HepG2 (cell line): ENCODE results near the gene ZNF341. TPM values are rescaled to one million over a fixed set of nuclear protein-coding genes. Genes with fewer than 3 reads are reported as not detected.

Source experiments
- EEA1 ChIP-seq: sonication (generic); formaldehyde crosslinking; IDR thresholded peaks from 2 replicates; pipeline ENCODE4 v1.5.1; 2020; ENCODE audit warnings: mild to moderate bottlenecking, missing genetic modification reagents, borderline replicate concordance
- IRF2 ChIP-seq: IDR thresholded peaks from 2 replicates; pipeline ENCODE4 v1.6.1; 2018; ENCODE audit warnings: missing genetic modification reagents, missing compliant biosample characterization
- KLF13 ChIP-seq: sonication (generic); formaldehyde crosslinking; IDR thresholded peaks from 2 replicates; pipeline ENCODE4 v1.4.0; 2020; ENCODE audit warnings: mild to moderate bottlenecking, missing genetic modification reagents
- NFRKB ChIP-seq: fragments of 450-650 bp; IDR thresholded peaks from 2 replicates; pipeline ENCODE4 v1.6.1; 2017
- NFYB ChIP-seq: sonication (generic); formaldehyde crosslinking; IDR thresholded peaks from 2 replicates; pipeline ENCODE4 v1.4.0; 2020; ENCODE audit warnings: missing genetic modification reagents
- RFX1 ChIP-seq: fragments of 450-650 bp; IDR thresholded peaks from 2 replicates; pipeline ENCODE4 v1.6.1; 2017
- SMARCC2 ChIP-seq: fragments of 450-650 bp; IDR thresholded peaks from 2 replicates; pipeline ENCODE4 v1.6.1; 2017; ENCODE audit warnings: antibody characterized with exemption, mild to moderate bottlenecking
- SNAPC2 ChIP-seq: sonication (generic); formaldehyde crosslinking; IDR thresholded peaks from 2 replicates; pipeline ENCODE4 v1.8.1; 2022; ENCODE audit warnings: mild to moderate bottlenecking, missing genetic modification reagents
- ZNF350 ChIP-seq: sonication (generic); formaldehyde crosslinking; IDR thresholded peaks from 2 replicates; pipeline ENCODE4 v1.4.0; 2020; ENCODE audit warnings: mild to moderate bottlenecking, low read depth, missing genetic modification reagents, borderline replicate concordance
- polyA plus RNA-seq, 8 experiments: library from polyadenylated mRNA; depleted of rRNA in 3 of 8; stranded (reverse) in 7 of 8; unstranded in 1 of 8; fragments of >200 nt; fragmentation: Illumina TruSeq in 4 of 8; extraction: Trizol in 4 of 8; gene quantifications; 2 replicates each; pipeline versions ENCODE4 v1.2.1 to v1.2.3, GENCODE V29; 2011 to 2016; ENCODE audit warnings: low read depth in 4 of 8, missing spikeins in 1 of 8, mixed read lengths in 1 of 8; ENCODE audit not compliant: insufficient read depth in 1 of 8
- total RNA-seq, 5 experiments: library from RNA; depleted of rRNA; stranded (reverse); fragments of >200 nt; fragmentation: Illumina TruSeq; extraction: Trizol; gene quantifications; 2 replicates each; pipeline ENCODE4 v1.2.3, GENCODE V29; 2016; ENCODE audit warnings: low read depth in 1 of 5
- TF ChIP-seq, protein P1 (sequence below): sonication (generic); formaldehyde crosslinking; IDR thresholded peaks from 2 replicates; pipeline ENCODE4 v1.4.0; 2020; ENCODE audit warnings: mild to moderate bottlenecking, missing genetic modification reagents
- TF ChIP-seq, protein P2 (sequence below): sonication (generic); formaldehyde crosslinking; IDR thresholded peaks from 2 replicates; pipeline ENCODE4 v1.5.0; 2020; ENCODE audit warnings: mild to moderate bottlenecking, missing genetic modification reagents
- TF ChIP-seq, protein P3 (sequence below): sonication (generic); formaldehyde crosslinking; IDR thresholded peaks from 2 replicates; pipeline ENCODE4 v1.5.1; 2020; ENCODE audit warnings: missing genetic modification reagents, mild to moderate bottlenecking, borderline replicate concordance
- TF ChIP-seq, protein P4 (sequence below): sonication (generic); formaldehyde crosslinking; IDR thresholded peaks from 2 replicates; pipeline ENCODE4 v1.4.0; 2020; ENCODE audit warnings: mild to moderate bottlenecking, missing genetic modification reagents

The ZNF341 gene
- total and polyA plus RNA-seq, 2 of the 13 experiments (the other 11 are each of a cell fraction or from before 2014, with no cell fraction given), result 1.1 to 2.2 TPM

DNA sequence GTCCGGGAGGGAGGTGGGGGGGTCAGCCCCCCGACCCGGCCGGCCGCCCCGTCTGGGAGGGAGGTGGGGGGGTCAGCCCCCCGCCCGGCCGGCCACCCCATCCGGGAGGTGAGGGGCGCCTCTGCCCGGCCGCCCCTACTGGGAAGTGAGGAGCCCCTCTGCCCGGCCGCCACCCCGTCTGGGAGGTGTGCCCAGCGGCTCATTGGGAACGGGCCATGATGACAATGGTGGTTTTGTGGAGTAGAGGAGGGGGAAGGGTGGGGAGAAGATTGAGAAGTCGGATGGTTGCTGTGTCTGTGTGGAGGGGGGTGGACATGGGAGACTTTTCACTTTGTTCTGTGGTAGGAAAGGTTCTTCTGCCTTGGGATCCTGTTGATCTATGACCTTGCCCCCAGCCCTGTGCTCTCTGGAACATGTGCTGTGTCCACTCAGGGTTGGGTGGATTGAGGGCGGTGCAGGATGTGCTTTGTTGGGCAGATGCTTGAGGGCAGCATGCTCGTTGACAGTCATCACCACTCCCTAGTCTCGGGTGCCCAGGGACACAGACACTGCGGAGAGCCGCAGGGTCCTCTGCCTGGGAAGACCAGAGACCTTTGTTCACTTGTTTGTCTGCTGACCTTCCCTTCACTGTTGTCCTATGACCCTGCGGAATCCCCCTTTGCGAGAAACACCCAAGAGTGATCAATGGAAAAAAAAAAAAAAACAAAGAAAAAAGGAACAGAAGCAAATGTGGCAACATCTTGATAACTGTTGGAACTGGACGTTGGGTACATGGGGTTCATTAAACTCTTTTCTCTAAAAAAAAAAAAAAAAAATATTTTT, 30.0 kb upstream of the ZNF341 start (continued):
- TF ChIP-seq, protein P1, sequence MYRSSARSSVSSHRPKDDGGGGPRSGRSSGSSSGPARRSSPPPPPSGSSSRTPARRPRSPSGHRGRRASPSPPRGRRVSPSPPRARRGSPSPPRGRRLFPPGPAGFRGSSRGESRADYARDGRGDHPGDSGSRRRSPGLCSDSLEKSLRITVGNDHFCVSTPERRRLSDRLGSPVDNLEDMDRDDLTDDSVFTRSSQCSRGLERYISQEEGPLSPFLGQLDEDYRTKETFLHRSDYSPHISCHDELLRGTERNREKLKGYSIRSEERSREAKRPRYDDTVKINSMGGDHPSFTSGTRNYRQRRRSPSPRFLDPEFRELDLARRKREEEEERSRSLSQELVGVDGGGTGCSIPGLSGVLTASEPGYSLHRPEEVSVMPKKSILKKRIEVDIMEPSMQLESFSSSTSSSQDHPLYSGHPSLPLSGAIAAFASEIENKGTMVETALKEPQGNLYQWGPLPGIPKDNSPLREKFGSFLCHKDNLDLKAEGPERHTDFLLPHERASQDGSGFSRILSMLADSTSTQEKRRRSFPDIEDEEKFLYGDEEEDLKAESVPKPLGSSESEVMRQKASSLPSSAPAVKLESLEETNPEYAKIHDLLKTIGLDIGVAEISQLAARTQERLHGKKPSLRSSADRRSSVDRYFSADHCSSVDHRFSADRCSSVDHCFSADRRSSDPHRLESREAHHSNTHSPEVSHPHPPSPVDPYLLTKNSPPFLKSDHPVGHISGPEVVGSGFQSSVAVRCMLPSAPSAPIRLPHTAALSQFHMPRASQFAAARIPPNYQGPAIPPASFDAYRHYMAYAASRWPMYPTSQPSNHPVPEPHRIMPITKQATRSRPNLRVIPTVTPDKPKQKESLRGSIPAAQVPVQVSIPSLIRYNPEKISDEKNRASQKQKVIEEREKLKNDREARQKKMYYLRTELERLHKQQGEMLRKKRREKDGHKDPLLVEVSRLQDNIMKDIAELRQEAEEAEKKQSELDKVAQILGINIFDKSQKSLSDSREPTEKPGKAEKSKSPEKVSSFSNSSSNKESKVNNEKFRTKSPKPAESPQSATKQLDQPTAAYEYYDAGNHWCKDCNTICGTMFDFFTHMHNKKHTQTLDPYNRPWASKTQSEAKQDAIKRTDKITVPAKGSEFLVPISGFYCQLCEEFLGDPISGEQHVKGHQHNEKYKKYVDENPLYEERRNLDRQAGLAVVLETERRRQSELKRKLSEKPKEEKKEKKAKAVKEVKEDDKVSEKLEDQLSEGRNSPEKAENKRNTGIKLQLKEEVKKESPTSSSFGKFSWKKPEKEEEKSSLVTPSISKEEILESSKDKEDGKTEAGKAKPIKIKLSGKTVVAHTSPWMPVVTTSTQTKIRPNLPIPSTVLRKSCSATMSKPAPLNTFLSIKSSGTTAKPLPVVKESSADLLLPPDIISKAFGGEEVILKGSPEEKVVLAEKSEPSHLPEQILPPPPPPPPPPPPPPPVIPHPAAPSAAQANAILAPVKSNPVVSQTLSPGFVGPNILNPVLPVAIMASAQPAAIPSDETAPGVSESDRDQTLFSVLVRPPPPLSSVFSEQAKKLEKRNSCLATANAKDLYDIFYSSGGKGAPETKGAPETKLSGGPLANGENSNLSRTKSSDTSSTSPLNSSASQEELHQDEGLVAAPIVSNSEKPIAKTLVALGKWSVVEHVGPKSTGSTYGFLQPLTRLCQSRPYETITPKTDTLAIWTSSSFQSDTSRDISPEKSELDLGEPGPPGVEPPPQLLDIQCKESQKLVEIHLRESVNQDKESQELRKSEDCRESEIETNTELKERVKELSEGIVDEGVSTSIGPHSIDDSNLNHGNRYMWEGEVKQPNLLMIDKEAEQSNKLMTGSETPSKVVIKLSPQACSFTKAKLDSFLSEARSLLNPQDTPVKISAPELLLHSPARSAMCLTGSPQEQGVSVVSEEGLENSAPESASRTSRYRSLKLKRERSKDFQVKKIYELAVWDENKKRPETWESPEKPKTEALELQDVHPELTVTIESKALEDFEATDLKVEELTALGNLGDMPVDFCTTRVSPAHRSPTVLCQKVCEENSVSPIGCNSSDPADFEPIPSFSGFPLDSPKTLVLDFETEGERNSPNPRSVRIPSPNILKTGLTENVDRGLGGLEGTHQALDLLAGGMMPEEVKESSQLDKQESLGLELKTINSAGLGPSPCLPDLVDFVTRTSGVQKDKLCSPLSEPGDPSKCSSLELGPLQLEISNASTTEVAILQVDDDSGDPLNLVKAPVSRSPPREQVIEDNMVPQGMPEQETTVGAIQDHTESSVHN (CRISPR knock-in tag), result peak; percentile 82; the same call in 1 of the 2 replicates
- TF ChIP-seq RFX1, result no peak
- peak; percentile 91 for TF ChIP-seq SNAPC2 (CRISPR knock-in tag)
- TF ChIP-seq EEA1 (CRISPR knock-in tag), result no peak
- TF ChIP-seq KLF13 (CRISPR knock-in tag), result no peak
- TF ChIP-seq, protein P2, sequence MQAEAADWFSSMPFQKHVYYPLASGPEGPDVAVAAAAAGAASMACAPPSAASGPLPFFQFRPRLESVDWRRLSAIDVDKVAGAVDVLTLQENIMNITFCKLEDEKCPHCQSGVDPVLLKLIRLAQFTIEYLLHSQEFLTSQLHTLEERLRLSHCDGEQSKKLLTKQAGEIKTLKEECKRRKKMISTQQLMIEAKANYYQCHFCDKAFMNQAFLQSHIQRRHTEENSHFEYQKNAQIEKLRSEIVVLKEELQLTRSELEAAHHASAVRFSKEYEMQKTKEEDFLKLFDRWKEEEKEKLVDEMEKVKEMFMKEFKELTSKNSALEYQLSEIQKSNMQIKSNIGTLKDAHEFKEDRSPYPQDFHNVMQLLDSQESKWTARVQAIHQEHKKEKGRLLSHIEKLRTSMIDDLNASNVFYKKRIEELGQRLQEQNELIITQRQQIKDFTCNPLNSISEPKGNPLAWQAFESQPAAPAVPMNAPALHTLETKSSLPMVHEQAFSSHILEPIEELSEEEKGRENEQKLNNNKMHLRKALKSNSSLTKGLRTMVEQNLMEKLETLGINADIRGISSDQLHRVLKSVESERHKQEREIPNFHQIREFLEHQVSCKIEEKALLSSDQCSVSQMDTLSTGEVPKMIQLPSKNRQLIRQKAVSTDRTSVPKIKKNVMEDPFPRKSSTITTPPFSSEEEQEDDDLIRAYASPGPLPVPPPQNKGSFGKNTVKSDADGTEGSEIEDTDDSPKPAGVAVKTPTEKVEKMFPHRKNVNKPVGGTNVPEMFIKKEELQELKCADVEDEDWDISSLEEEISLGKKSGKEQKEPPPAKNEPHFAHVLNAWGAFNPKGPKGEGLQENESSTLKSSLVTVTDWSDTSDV (CRISPR knock-in tag), result 0 out of 2 replicates have a peak, but pooled peaks have one; percentile 59
- TF ChIP-seq NFRKB, result no peak
- peak; percentile 74 for TF ChIP-seq IRF2 (CRISPR knock-in tag)
- TF ChIP-seq, protein P3, sequence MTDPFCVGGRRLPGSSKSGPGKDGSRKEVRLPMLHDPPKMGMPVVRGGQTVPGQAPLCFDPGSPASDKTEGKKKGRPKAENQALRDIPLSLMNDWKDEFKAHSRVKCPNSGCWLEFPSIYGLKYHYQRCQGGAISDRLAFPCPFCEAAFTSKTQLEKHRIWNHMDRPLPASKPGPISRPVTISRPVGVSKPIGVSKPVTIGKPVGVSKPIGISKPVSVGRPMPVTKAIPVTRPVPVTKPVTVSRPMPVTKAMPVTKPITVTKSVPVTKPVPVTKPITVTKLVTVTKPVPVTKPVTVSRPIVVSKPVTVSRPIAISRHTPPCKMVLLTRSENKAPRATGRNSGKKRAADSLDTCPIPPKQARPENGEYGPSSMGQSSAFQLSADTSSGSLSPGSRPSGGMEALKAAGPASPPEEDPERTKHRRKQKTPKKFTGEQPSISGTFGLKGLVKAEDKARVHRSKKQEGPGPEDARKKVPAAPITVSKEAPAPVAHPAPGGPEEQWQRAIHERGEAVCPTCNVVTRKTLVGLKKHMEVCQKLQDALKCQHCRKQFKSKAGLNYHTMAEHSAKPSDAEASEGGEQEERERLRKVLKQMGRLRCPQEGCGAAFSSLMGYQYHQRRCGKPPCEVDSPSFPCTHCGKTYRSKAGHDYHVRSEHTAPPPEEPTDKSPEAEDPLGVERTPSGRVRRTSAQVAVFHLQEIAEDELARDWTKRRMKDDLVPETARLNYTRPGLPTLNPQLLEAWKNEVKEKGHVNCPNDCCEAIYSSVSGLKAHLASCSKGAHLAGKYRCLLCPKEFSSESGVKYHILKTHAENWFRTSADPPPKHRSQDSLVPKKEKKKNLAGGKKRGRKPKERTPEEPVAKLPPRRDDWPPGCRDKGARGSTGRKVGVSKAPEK (CRISPR knock-in tag), result peak; percentile 94
- peak; percentile 87 for TF ChIP-seq ZNF350 (CRISPR knock-in tag)
- no peak for TF ChIP-seq SMARCC2
- TF ChIP-seq NFYB (CRISPR knock-in tag), result peak; percentile 41
- TF ChIP-seq, protein P4, sequence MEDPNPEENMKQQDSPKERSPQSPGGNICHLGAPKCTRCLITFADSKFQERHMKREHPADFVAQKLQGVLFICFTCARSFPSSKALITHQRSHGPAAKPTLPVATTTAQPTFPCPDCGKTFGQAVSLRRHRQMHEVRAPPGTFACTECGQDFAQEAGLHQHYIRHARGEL (CRISPR knock-in tag), result no peak
